ENCODE measurements around the gene TREML4.
"Not testable (repeated sequence)": the region's sequence is repeated elsewhere in the genome, so short reads cannot be mapped to it uniquely, and the experiment has no call there.

TREML4 gene

GRCh38 chr6:41228096-41228495 lies at the start of gene TREML4:
Gene TREML4, plus strand, starts transcription at chr6:41228349. Its CDS starts 79 bp downstream, at chr6:41228428.
- DNase-seq (ENCODE audit: low read depth), result no peak

- no peak for DNase-seq (ENCODE audit: low read depth)
These were observed 49.0 kb upstream of the TREML4 start for GRCh38 chr6:41179163-41179562.

- no peak for DNase-seq (ENCODE audit: low read depth)
These were observed 46.6 kb upstream of the TREML4 start for GRCh38 chr6:41181566-41181965.

- no peak for DNase-seq (ENCODE audit: low read depth)
These were observed 45.8 kb upstream of the TREML4 start for GRCh38 chr6:41182069-41183034.

- DNase-seq (ENCODE audit: low read depth), result no peak
These were observed 43.4 kb upstream of the TREML4 start for GRCh38 chr6:41184761-41185160.

- no peak for DNase-seq (ENCODE audit: low read depth)
These were observed 42.1 kb upstream of the TREML4 start for GRCh38 chr6:41186031-41186562.

GRCh38 chr6:41187924-41188886 lies 39.9 kb upstream of the TREML4 start:
- DNase-seq (ENCODE audit: low read depth), result no peak

GRCh38 chr6:41189046-41189445 lies 39.1 kb upstream of the TREML4 start:
- not testable (repeated sequence) for DNase-seq (ENCODE audit: low read depth)

- DNase-seq (ENCODE audit: low read depth), result no peak
These were observed 38.2 kb upstream of the TREML4 start for GRCh38 chr6:41189967-41190366.

GRCh38 chr6:41190791-41191190 lies 37.4 kb upstream of the TREML4 start:
- no peak for DNase-seq (ENCODE audit: low read depth)

GRCh38 chr6:41191569-41191968 lies 36.6 kb upstream of the TREML4 start:
- DNase-seq (ENCODE audit: low read depth), result no peak

- DNase-seq (ENCODE audit: low read depth), result no peak
These were observed 34.9 kb upstream of the TREML4 start for GRCh38 chr6:41193171-41193734.

- no peak for DNase-seq (ENCODE audit: low read depth)
These were observed 34.3 kb upstream of the TREML4 start for GRCh38 chr6:41193884-41194283.

GRCh38 chr6:41194386-41194785 lies 33.8 kb upstream of the TREML4 start:
- no peak for DNase-seq (ENCODE audit: low read depth)

- no peak for DNase-seq (ENCODE audit: low read depth)
These were observed 30.9 kb upstream of the TREML4 start for GRCh38 chr6:41197234-41197633.

GRCh38 chr6:41199552-41200246 lies 28.4 kb upstream of the TREML4 start:
- no peak for DNase-seq (ENCODE audit: low read depth)

- DNase-seq (ENCODE audit: low read depth), result no peak
These were observed 27.8 kb upstream of the TREML4 start for GRCh38 chr6:41200296-41200900.

- DNase-seq (ENCODE audit: low read depth), result no peak
These were observed 27.0 kb upstream of the TREML4 start, which contains the start of gene TREML2 for GRCh38 chr6:41200901-41201763. Gene TREML2, minus strand, starts transcription at chr6:41201149. Its CDS starts 141 bp downstream, at chr6:41201008.

- no peak for DNase-seq (ENCODE audit: low read depth)
These were observed 26.4 kb upstream of the TREML4 start for GRCh38 chr6:41201764-41202173.

GRCh38 chr6:41204156-41204555 lies 24.0 kb upstream of the TREML4 start:
- DNase-seq (ENCODE audit: low read depth), result no peak

Measured in stimulated activated CD8-positive, alpha-beta memory T cell treated with anti-CD3 and anti-CD28 coated beads, Interleukin-15, amount 100 ng/mL, for 24 hours (primary cell).